Parathyroid adenoma (tissue), 2 donors: ENCODE data around the gene ZNF546.

ENCODE experiments used
- H2AFZ ChIP-seq: fragments of 300-600 bp; sonication (generic); one replicate; pipeline ENCODE4 v1.7.0; 2017; ENCODE audit warnings: antibody characterized with exemption, mild to moderate bottlenecking
- H3K27ac ChIP-seq: fragments of 300-600 bp; sonication (generic); one replicate; pipeline ENCODE4 v1.7.0; 2017
- H3K27me3 ChIP-seq: fragments of 300-600 bp; sonication (generic); one replicate; pipeline ENCODE4 v1.7.0; 2017; ENCODE audit warnings: low read length; ENCODE audit not compliant: control insufficient read depth, insufficient read depth
- H3K36me3 ChIP-seq: fragments of 300-600 bp; sonication (generic); one replicate; pipeline ENCODE4 v1.7.0; 2017; ENCODE audit warnings: low read length; ENCODE audit not compliant: control insufficient read depth, insufficient read depth
- H3K4me1 ChIP-seq: fragments of 300-600 bp; sonication (generic); one replicate; pipeline ENCODE4 v1.7.0; 2017; ENCODE audit warnings: control low read depth
- H3K4me2 ChIP-seq: fragments of 300-600 bp; sonication (generic); one replicate; pipeline ENCODE4 v1.7.0; 2017; ENCODE audit warnings: low read length
- H3K4me3 ChIP-seq: fragments of 300-600 bp; sonication (generic); one replicate; pipeline ENCODE4 v1.7.0; 2017; ENCODE audit warnings: low read depth, low read length
- H3K79me2 ChIP-seq: fragments of 300-600 bp; sonication (generic); one replicate; pipeline ENCODE4 v1.7.0; 2017; ENCODE audit warnings: control low read depth
- H3K9ac ChIP-seq: fragments of 300-600 bp; sonication (generic); one replicate; pipeline ENCODE4 v1.7.0; 2017; ENCODE audit warnings: mild to moderate bottlenecking
- H3K9me3 ChIP-seq: fragments of 300-600 bp; sonication (generic); one replicate; pipeline ENCODE4 v1.7.0; 2017; ENCODE audit warnings: low read length; ENCODE audit not compliant: control insufficient read depth
- TF ChIP-seq, protein P1 (sequence below): fragments of 300-600 bp; sonication (generic); IDR thresholded peaks from one replicate; pipeline ENCODE4 v1.7.0; 2017; ENCODE audit warnings: antibody characterized with exemption, mild to moderate bottlenecking
- donor health status: primary hyperparathyroidism.

Gene ZNF546

DNA sequence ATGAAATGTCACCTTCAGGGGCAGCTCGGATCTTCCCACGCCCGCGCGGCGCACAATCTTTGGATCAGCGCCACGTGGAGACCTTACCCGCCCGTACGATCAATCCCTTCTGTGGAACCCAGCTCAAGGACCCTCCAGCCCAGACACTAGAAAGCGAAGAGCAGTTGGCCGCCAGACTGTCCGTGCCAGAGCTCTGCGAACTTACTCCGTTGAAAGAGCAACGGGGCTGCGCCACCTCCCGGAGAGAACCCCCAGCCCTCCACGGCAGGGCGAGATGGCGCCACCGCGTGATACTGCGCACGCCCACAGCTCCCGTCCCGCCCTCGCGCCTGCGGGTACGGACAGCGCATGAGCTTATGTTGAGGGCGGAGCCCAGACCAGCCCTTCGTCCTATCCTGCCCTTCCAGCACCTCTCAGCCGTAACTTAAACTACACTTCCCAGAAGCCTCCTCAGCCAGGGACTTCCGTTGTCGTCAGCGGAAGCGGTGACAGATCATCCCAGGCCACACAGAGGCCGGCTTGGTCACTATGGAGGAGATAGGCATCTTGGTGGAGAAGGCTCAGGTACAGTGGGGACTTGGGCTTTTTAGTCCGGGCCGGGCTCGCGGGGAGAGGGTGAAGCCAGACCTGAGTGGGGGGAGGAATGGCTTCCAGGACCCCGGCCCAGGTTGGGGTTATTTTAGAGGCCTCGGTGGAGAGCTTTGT is 26.0 kb upstream of the ZNF546 start, which contains the start of gene PSMC4:
PSMC4 (plus strand) TSS at position 491 of the 705 bp plus-strand sequence; CDS start at position 529, 38 bp downstream.
- Histone ChIP-seq H3K9me3 (no peaks in the 10 kb centered on the region), H3K79me2 (peaks cover 14% of the 10 kb centered on the region), H3K4me1 (peaks cover 7% of the 10 kb centered on the region), H3K4me3 (peak within 1 kb of the TSS; percentile 97), H3K4me2 (peak within 1 kb of the TSS; percentile 70), H2AFZ (peak within 1 kb of the TSS; percentile 85), H3K27ac (peak within 1 kb of the TSS; percentile 77), H3K27me3 (no peaks in the 10 kb centered on the region), H3K9ac (peak within 1 kb of the TSS; percentile 75), H3K36me3 (no peaks in the 10 kb centered on the region)
- TF ChIP-seq, protein P1, sequence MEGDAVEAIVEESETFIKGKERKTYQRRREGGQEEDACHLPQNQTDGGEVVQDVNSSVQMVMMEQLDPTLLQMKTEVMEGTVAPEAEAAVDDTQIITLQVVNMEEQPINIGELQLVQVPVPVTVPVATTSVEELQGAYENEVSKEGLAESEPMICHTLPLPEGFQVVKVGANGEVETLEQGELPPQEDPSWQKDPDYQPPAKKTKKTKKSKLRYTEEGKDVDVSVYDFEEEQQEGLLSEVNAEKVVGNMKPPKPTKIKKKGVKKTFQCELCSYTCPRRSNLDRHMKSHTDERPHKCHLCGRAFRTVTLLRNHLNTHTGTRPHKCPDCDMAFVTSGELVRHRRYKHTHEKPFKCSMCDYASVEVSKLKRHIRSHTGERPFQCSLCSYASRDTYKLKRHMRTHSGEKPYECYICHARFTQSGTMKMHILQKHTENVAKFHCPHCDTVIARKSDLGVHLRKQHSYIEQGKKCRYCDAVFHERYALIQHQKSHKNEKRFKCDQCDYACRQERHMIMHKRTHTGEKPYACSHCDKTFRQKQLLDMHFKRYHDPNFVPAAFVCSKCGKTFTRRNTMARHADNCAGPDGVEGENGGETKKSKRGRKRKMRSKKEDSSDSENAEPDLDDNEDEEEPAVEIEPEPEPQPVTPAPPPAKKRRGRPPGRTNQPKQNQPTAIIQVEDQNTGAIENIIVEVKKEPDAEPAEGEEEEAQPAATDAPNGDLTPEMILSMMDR, result peak; percentile 77

DNA sequence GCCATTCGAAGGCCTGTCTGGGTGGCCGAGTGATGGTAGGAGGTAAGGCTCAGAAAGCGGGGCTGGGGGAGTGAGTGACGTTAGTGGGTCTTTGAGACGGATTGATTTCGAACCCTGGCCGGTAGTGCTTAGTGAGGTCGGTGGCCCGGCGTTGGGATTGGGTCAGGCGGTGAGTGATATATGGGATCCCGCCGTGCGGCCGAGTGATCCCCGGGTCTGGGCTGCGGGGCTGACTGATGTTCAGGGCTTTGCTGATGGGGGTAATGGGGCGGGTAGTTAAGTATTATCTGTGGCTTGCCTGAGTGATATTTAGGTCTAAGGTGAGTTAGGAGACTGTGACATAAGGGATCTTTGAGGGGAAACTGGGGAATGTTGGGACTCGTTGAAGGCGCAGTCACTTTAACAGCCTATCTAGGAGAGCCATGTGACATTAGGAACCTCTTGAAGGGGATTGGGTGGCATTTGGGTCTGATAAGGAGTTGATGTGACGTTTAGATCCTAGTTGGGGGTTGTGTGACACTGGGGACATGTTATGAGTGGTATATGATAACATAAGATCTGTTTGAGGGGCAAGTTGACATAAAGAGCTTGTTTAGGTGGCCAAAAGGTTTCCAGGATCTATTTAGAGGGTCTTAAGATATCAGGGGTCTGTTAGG is 25.4 kb upstream of the ZNF546 start:
- TF ChIP-seq, protein P1, result no peak
- Histone ChIP-seq H3K27ac (peak overlapping the region; percentile 77), H3K36me3 (no peaks in the 10 kb centered on the region), H2AFZ (peak overlapping the region; percentile 85), H3K4me2 (peak overlapping the region; percentile 70), H3K4me1 (peaks cover 7% of the 10 kb centered on the region), H3K79me2 (peaks cover 14% of the 10 kb centered on the region), H3K9ac (peak overlapping the region; percentile 75), H3K9me3 (no peaks in the 10 kb centered on the region), H3K27me3 (no peaks in the 10 kb centered on the region), H3K4me3 (peak overlapping the region; percentile 97)

DNA sequence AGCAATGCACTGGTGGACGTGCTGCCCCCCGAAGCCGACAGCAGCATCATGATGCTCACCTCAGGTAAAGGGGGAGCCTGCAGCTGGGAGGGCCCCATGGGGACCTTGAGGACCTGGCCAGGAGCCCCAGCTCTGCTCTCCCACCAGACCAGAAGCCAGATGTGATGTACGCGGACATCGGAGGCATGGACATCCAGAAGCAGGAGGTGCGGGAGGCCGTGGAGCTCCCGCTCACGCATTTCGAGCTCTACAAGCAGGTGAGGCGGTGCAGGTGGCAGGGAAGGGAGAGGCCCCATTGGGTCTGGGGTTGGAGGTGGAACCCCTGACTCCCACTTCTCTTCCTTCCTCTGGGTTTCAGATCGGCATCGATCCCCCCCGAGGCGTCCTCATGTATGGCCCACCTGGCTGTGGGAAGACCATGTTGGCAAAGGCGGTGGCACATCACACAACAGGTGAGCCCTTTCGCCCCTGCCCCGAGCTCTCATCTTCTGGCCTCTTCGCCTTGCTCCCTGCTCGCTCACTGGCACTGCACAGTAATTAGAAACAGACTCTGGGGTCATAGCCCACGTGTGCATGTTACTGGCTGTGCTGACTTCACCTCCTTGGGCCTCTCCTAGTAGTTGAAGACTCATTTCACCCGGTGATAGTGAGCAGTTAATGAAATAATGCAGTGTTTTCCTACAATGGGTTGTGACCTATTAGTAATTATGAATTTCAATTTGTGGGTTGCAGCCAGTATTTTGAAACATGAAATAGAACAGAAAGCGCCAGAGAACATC is 22.3 kb upstream of the ZNF546 start:
- H3K9me3 ChIP-seq, result no peaks in the 10 kb centered on the region
- H3K27ac ChIP-seq, result no peak overlapping the region
- peaks cover 14% of the 10 kb centered on the region for H3K79me2 ChIP-seq
- no peak overlapping the region for H2AFZ ChIP-seq
- H3K4me3 ChIP-seq, result no peak overlapping the region
- no peaks in the 10 kb centered on the region for H3K27me3 ChIP-seq
- no peaks in the 10 kb centered on the region for H3K36me3 ChIP-seq
- peaks cover 7% of the 10 kb centered on the region for H3K4me1 ChIP-seq
- TF ChIP-seq, protein P1, result no peak
- no peak overlapping the region for H3K4me2 ChIP-seq
- no peak overlapping the region for H3K9ac ChIP-seq

GRCh38 chr19:39982883-39983282 is 14.0 kb upstream of the ZNF546 start:
- no peaks in the 10 kb centered on the region for H3K36me3 ChIP-seq
- H3K4me2 ChIP-seq, result no peak overlapping the region

More at GRCh38 chr19:39982883-39983282, 14.0 kb upstream of the ZNF546 start:
- Histone ChIP-seq H3K79me2 (no peaks in the 10 kb centered on the region), H3K27me3 (no peaks in the 10 kb centered on the region), H3K4me3 (no peak overlapping the region), H2AFZ (no peak overlapping the region), H3K9ac (no peak overlapping the region), H3K4me1 (no peaks in the 10 kb centered on the region), H3K27ac (no peak overlapping the region), H3K9me3 (no peaks in the 10 kb centered on the region)
- TF ChIP-seq, protein P1, result no peak
